NOMO-1 treated with dmso at 0.1 percent for 144 hours (cell line): Measurements from ENCODE around the gene MAP3K7.
"Not testable (repeated sequence)": the region's sequence is repeated elsewhere in the genome, so short reads cannot be mapped to it uniquely, and the experiment has no call there.

Source experiments
- DNase-seq: peaks from one replicate; lab custom pipeline; 2025; ENCODE audit not compliant: unreplicated experiment; lab: John Stamatoyannopoulos, UW

Gene MAP3K7

GRCh38 chr6:90578894-90579549 lies 7.8 kb downstream of the MAP3K7 start:
- DNase-seq = no peak

DNA sequence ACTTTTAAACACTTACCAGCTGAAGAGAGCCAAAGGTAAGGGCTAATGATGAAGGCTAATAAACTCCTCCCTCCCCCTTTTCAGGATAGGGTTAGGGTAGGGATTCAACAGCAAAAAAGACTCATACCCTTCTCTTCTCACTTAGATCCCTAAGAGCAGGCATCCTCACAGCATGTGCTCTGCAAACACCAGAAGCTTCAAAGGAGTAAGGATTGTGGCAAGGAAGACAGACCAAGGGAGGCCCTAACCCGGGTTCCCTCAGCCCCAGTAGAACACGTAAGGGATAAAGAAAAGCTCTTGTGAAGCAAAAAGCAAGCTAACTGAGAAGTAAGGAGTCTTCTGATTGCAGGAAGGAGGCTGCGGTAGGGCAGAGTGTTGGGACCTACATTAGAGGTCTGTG lies 11.6 kb downstream of the MAP3K7 start:
- DNase-seq = no peak

- no peak for DNase-seq
Observed at GRCh38 chr6:90574610-90575009, 12.3 kb downstream of the MAP3K7 start.

DNA sequence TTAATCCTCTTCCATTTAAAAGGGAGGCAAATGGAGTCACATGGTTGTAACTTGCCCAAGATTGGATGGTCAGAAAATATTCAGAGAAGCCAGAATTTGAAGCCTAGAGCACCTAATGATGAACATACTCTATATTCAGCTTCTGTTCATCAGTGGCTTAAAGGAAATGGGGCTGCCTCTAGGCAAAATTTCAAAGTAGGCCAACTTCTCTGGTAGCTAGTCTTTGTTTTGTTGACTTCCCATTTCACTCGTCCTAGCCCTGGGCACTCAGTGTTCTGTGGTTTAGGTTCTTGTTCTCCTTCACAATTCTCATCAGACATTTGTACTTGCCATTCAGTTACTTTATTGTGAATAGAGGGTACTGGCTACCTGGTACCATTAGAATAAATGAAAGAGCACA lies 13.2 kb downstream of the MAP3K7 start:
- DNase-seq = no peak

- no peak for DNase-seq
Observed at GRCh38 chr6:90572856-90573255, 14.0 kb downstream of the MAP3K7 start.

GRCh38 chr6:90569223-90569622 lies 17.6 kb downstream of the MAP3K7 start:
- DNase-seq = no peak

- not testable (repeated sequence) for DNase-seq
Observed at GRCh38 chr6:90567682-90568081, 19.2 kb downstream of the MAP3K7 start.

GRCh38 chr6:90562341-90562740 lies 24.5 kb downstream of the MAP3K7 start:
- DNase-seq = not testable (repeated sequence)

- no peak for DNase-seq
Observed at GRCh38 chr6:90559931-90560330, 26.9 kb downstream of the MAP3K7 start.

- DNase-seq = no peak
Observed at GRCh38 chr6:90557006-90557405, 29.9 kb downstream of the MAP3K7 start.

- DNase-seq = no peak
Observed at GRCh38 chr6:90547991-90548390, 38.9 kb downstream of the MAP3K7 start.

DNA sequence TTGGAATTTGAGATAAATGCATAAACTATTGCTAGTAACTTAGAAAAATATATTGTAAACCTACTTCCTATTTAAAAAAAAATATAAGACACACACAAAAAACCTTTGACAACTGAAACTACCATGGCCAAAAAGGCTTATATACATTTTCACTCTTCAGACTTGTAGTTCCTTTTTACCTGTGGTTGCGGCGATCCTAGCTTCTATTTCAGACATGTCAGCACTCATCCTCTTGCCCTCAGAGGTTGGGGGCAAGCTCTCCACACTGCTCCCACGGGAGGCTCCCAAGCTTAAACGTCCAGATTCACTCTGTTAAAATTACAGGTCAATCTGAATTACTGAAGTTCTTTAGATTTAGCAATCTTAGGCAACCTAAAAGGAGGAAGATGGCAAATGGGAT lies 39.8 kb downstream of the MAP3K7 start:
- DNase-seq = no peak

DNA sequence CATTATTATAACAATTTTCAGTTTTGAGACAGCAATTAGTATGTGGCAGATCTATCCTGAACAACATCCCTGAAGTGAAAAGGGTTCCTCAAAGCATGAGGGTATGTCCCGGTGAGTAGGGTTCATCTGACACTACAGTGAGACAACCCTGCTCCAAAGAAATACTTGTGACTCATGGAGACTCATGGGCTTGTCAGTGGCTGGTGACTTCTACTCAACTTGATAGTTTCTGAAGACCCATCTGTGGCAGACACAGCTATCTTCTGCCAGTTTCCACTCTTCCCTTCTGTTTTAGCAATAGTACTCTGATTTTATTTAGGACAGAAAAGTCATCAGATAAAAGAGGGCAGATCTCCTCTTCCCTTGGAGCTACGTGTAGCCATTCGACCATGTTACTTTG lies 41.4 kb downstream of the MAP3K7 start:
- DNase-seq = no peak

DNA sequence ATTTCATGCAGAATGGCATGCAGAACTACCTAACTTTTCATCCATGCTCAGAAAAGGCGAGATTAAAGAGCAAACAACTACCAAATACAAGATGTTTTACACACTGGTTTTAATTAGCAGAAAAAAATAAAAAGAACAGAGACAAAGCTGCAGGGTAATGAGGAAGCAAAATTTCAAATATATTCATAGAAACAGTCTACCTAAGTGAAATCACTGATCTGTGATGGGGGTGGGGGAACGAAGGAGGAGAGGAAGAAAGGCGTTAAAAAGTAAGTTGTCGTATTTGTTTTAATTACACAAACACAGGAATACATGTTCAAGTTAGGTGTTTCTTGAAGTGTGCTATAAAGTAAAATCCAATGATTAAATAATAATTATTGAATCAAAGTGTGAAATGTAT lies 42.1 kb downstream of the MAP3K7 start:
- DNase-seq = no peak

DNA sequence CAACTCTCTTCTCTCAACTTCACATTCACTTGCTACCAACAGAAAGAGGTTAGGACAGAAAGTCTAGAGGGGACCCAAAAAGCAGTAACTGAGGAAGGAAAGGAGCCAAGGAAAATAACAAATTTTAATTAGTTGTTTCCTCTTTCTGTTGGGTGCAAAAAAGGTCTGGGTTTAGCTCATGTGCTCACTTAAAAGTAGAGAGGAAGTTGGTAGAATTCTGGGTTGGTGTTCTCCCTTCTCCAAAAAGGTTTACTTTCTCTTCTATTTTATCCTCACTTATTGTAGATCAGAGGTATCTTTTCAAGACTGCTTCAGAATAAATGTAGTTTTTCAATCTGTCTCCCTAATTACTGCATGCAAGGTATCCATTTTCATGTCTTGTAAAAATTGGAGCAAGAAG lies 42.8 kb downstream of the MAP3K7 start:
- DNase-seq = peak; percentile 42

GRCh38 chr6:90541221-90541620 lies 45.7 kb downstream of the MAP3K7 start:
- no peak for DNase-seq

DNA sequence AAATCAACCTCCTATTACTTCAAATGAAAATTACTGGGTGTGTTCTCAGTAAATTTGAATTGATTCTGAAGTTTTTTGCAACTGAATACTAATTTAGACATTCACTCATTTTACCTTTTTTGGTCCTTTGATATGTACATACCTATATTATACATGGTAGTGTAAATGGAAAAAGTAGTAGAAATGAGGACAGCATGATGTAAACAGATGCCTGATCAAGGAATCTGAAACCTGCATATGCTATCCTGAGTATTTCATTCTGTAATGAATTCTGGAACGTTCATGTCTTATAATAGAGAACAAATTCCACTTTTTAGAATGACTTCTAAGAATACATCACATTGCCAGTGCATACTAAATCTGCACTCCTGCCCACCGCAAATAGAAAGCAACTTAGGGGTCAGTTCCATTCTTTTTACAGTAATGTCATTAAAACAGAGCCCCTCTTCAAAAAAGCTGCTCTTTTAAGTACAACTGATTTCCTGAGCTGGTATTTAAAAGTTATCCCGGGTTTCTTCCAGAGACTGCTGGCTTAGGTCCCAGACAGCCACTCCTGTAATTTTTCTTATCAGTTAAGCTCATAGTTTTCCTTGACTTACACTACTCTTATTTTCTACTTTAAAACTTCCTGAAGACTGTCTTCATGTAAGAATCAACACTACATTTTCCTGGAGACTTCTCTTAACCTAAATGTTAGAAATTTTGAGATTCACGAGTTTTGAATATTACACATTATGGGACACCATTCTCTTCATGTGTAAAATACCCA lies 48.4 kb downstream of the MAP3K7 start:
- DNase-seq = no peak

DNA sequence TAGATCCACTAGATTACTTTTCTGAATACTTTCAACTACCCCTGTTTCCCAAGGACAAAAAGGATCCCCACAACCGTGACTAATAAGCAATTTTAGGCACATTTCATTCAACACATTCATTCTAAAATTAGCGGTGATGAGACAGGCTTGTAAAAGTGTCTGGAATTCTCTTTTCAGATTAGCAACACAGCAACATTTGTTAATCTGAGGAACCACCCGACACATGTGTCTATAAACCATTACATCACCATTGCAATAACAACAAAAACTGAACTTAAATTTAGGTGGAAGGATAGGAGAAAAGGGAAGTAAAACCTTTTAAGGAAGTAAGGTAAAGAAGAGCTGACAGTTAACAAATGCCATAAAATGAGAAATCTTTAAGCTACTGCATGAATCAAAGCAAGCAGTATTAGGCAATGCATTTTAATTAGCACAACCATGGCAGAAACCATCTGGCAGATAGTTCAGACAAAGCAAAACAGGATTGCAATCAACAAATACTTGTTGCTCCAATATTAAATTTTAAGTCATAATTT lies 49.1 kb downstream of the MAP3K7 start:
- DNase-seq = peak; percentile 75

DNA sequence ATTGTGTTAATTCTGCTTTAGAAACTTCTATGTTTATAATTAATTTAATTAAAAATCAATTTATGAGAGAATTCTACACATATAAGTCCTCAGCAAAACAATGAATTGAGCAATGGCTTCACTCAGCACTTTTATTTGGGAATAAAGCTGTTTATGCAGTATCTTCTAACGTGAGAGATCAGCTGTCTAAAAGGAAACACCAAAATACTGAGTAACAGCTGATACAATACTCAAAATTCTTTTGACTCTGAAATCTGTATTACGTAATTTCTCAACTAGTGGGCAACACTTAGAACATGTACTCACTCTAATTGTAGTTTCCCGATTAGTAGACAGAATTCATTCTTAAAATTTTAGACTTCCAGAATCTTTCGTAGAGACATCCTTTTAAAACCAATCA lies 49.8 kb downstream of the MAP3K7 start:
- no peak for DNase-seq

- no peak for DNase-seq
Observed at GRCh38 chr6:90536520-90536919, 50.4 kb downstream of the MAP3K7 start.

DNA sequence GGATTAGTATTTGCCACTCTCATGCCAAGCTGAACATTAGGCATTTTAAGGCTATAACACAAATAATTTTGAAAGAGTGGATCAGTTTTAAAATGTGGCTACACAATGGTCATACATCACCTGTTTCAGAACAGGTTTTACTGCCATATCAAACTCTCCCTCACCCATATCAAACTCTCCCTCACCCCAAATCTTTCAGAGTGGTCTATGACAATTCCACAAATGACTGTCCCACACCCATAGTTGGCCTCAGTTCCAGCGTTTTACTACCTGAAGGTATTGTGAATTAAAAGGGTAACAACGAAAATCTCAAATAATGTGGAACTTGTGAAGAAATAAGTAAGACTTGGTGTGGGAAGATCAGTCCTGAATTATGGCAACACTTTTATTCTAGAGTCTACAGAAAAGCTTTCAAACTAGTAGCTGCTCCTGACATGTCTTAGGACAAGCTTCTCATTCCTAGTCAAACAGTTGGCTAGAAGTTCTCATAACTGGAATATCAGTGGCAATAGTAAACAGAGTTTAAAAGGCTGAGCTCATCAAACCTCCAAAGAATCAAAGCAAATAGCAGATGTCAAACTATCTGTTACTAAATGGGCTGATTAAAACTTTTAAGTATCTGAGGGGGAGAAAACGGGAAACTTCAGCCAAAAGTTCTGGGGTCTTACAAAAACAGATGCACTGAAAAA lies 52.4 kb downstream of the MAP3K7 start:
- DNase-seq = no peak
